Natural killer cell treated with Interleukin-12 subunit alpha and Interleukin-12 subunit beta and Interleukin-15 and Interleukin-18, amount 100 ng/mL, for 72 hours (primary cell): Measurements from ENCODE around the gene TGFB1I1. TPM values are rescaled to one million over a fixed set of nuclear protein-coding genes. Genes with fewer than 3 reads are reported as not detected.
"Not testable (repeated sequence)": the region's sequence is repeated elsewhere in the genome, so short reads cannot be mapped to it uniquely, and the experiment has no call there.

ENCODE experiments used
- ATAC-seq, 2 donors: fragments of 150-1000 bp; cut with Tn5 transposase in 1 of 2; sonication (Bioruptor Pico), chemical (Tn5 transposase) in 1 of 2; 2 replicates each; pipeline ENCODE4 v1.10.0; 2021
- DNase-seq: peaks from one replicate; pipeline ENCODE4 v3.0.0; 2022; ENCODE audit warnings: low spot score
- H3K27ac Mint-ChIP-seq, 2 donors: 1 replicate in 1 of 2; 2 replicates in 1 of 2; pipeline ENCODE4 v1.8.0; 2022; ENCODE audit warnings: mixed read lengths in 2 of 2, mild to moderate bottlenecking in 1 of 2, moderate library complexity in 1 of 2
- H3K27me3 Mint-ChIP-seq, 2 donors: 1 replicate in 1 of 2; 2 replicates in 1 of 2; pipeline ENCODE4 v1.8.0; 2022; ENCODE audit warnings: mixed read lengths in 2 of 2
- H3K36me3 Mint-ChIP-seq: one replicate; pipeline ENCODE4 v1.8.0; 2022; ENCODE audit warnings: mixed read lengths
- H3K4me1 Mint-ChIP-seq, 2 donors: 1 replicate in 1 of 2; 2 replicates in 1 of 2; pipeline ENCODE4 v1.8.0; 2022; ENCODE audit warnings: low read depth in 2 of 2, mixed read lengths in 2 of 2, mild to moderate bottlenecking in 1 of 2
- H3K4me3 Mint-ChIP-seq: one replicate; pipeline ENCODE4 v1.8.0; 2022; ENCODE audit warnings: mixed read lengths
- H3K9me3 Mint-ChIP-seq: 2 replicates; pipeline ENCODE4 v1.8.0; 2022; ENCODE audit warnings: mixed read lengths
- total RNA-seq, 2 donors: library from RNA; stranded (reverse); gene quantifications; one replicate each; pipeline ENCODE4 v1.2.3, GENCODE V29; 2022

TGFB1I1 gene
- total RNA-seq, 2 donors from 2014 or later: 0.55 to 0.75 TPM

- Mint-ChIP-seq H3K9me3 (no peaks in the 10 kb centered on the region), H3K4me1 (peaks cover 11 to 19% of the 10 kb centered on the region in 2 donors), H3K36me3 (no peaks in the 10 kb centered on the region), H3K27me3 (no peaks in the 10 kb centered on the region), H3K4me3 (no peak overlapping the region), H3K27ac (no peak overlapping the region)
- DNase-seq (no peak), ATAC-seq (no peak)
Measured at GRCh38 chr16:31479751-31480150, 7.8 kb downstream of the TGFB1I1 start.

GRCh38 chr16:31480851-31481536, 9.0 kb downstream of the TGFB1I1 start:
- no peak overlapping the region for H3K27ac Mint-ChIP-seq

GRCh38 chr16:31483081-31483480, 11.1 kb downstream of the TGFB1I1 start, which contains the start of gene SLC5A2:
SLC5A2 (plus strand) TSS chr16:31483123; CDS start chr16:31483137, 14 bp downstream.
- no peak within 1 kb of the TSS for H3K4me3 Mint-ChIP-seq
- peak within 1 kb of the TSS in 1 of 2 donors; percentile 3 for H3K27ac Mint-ChIP-seq
- H3K9me3 Mint-ChIP-seq: no peaks in the 10 kb centered on the region
- H3K4me1 Mint-ChIP-seq: peaks cover 0 to 5% of the 10 kb centered on the region in 2 donors
- DNase-seq (no peak), ATAC-seq (no peak)
- peaks cover 0 to 7% of the 10 kb centered on the region in 2 donors for H3K27me3 Mint-ChIP-seq
- H3K36me3 Mint-ChIP-seq: no peaks in the 10 kb centered on the region

More at GRCh38 chr16:31480851-31481536, 9.0 kb downstream of the TGFB1I1 start:
- Mint-ChIP-seq H3K36me3 (no peaks in the 10 kb centered on the region), H3K9me3 (no peaks in the 10 kb centered on the region), H3K27me3 (peaks cover 0 to 4% of the 10 kb centered on the region in 2 donors), H3K4me3 (no peak overlapping the region), H3K4me1 (peaks cover 10 to 19% of the 10 kb centered on the region in 2 donors)
- ATAC-seq (no peak), DNase-seq (no peak)

GRCh38 chr16:31484048-31484447, 12.1 kb downstream of the TGFB1I1 start:
- H3K27me3 Mint-ChIP-seq, DNase-seq, H3K4me3 Mint-ChIP-seq, ATAC-seq, H3K27ac Mint-ChIP-seq, H3K36me3 Mint-ChIP-seq, H3K9me3 Mint-ChIP-seq, H3K4me1 Mint-ChIP-seq: not testable (repeated sequence)

- DNase-seq (no peak), ATAC-seq (no peak)
Measured at GRCh38 chr16:31484491-31485171, 12.7 kb downstream of the TGFB1I1 start.

GRCh38 chr16:31485571-31485970, 13.6 kb downstream of the TGFB1I1 start:
- DNase-seq (no peak), ATAC-seq (no peak)
- no peak overlapping the region for H3K27ac Mint-ChIP-seq
- peaks cover 0 to 7% of the 10 kb centered on the region in 2 donors for H3K4me1 Mint-ChIP-seq
- no peaks in the 10 kb centered on the region for H3K9me3 Mint-ChIP-seq
- H3K27me3 Mint-ChIP-seq: peaks cover 0 to 7% of the 10 kb centered on the region in 2 donors
- no peak overlapping the region for H3K4me3 Mint-ChIP-seq
- no peaks in the 10 kb centered on the region for H3K36me3 Mint-ChIP-seq

More at GRCh38 chr16:31484491-31485171, 12.7 kb downstream of the TGFB1I1 start:
- no peak overlapping the region for H3K27ac Mint-ChIP-seq
- H3K4me1 Mint-ChIP-seq: peaks cover 0 to 6% of the 10 kb centered on the region in 2 donors
- H3K36me3 Mint-ChIP-seq: no peaks in the 10 kb centered on the region
- H3K27me3 Mint-ChIP-seq: peaks cover 0 to 7% of the 10 kb centered on the region in 2 donors
- H3K4me3 Mint-ChIP-seq: no peak overlapping the region
- no peaks in the 10 kb centered on the region for H3K9me3 Mint-ChIP-seq

- no peaks in the 10 kb centered on the region for H3K36me3 Mint-ChIP-seq
- no peaks in the 10 kb centered on the region for H3K9me3 Mint-ChIP-seq
- no peak overlapping the region for H3K27ac Mint-ChIP-seq
- H3K4me3 Mint-ChIP-seq: no peak overlapping the region
- peaks cover 0 to 8% of the 10 kb centered on the region in 2 donors for H3K4me1 Mint-ChIP-seq
- DNase-seq (no peak), ATAC-seq (no peak)
- peaks cover 0 to 7% of the 10 kb centered on the region in 2 donors for H3K27me3 Mint-ChIP-seq
Measured at GRCh38 chr16:31486045-31486444, 14.1 kb downstream of the TGFB1I1 start.

DNA sequence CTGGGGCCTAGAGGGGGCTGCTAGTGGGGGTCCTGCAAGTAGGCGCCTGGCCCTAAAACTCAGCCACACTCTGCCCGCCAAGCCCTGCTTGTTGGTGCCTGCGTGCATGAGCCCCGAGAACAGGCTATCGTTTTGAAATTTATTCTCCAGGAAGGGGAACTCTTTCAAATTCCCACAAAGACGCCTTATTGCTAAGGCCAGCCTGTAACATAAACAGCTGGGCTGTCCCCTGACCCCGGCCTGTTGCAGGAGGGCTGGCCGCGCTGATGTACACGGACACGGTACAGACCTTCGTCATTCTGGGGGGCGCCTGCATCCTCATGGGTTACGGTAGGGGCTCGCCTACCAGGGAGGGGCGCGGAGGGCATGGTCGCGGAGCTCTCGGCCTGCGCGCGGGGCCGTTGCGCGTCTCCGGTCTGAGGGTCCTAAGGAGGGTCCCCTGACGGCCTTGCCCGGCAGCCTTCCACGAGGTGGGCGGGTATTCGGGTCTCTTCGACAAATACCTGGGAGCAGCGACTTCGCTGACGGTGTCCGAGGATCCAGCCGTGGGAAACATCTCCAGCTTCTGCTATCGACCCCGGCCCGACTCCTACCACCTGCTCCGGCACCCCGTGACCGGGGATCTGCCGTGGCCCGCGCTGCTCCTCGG, 15.2 kb downstream of the TGFB1I1 start:
- peak overlapping the region; percentile 82 for H3K4me3 Mint-ChIP-seq
- peaks cover 0 to 9% of the 10 kb centered on the region in 2 donors for H3K4me1 Mint-ChIP-seq
- H3K27ac Mint-ChIP-seq: no peak overlapping the region
- DNase-seq: no peak
- peaks cover 0 to 7% of the 10 kb centered on the region in 2 donors for H3K27me3 Mint-ChIP-seq
- no peaks in the 10 kb centered on the region for H3K9me3 Mint-ChIP-seq
- peak in 1 of 2 donors; percentile 1 for ATAC-seq
- H3K36me3 Mint-ChIP-seq: no peaks in the 10 kb centered on the region

- peaks cover 0 to 7% of the 10 kb centered on the region in 2 donors for H3K27me3 Mint-ChIP-seq
- H3K9me3 Mint-ChIP-seq: no peaks in the 10 kb centered on the region
- ATAC-seq: peak; percentile 81 to 84
- no peak for DNase-seq
- H3K4me3 Mint-ChIP-seq: peak overlapping the region; percentile 82
- peaks cover 0 to 9% of the 10 kb centered on the region in 2 donors for H3K4me1 Mint-ChIP-seq
- no peaks in the 10 kb centered on the region for H3K36me3 Mint-ChIP-seq
- H3K27ac Mint-ChIP-seq: no peak overlapping the region
Measured at GRCh38 chr16:31487720-31488467, 15.9 kb downstream of the TGFB1I1 start.

- Mint-ChIP-seq H3K4me1 (peaks cover 0 to 9% of the 10 kb centered on the region in 2 donors), H3K27me3 (peaks cover 0 to 7% of the 10 kb centered on the region in 2 donors), H3K9me3 (no peaks in the 10 kb centered on the region), H3K36me3 (no peaks in the 10 kb centered on the region), H3K27ac (no peak overlapping the region), H3K4me3 (no peak overlapping the region)
- ATAC-seq (no peak), DNase-seq (no peak)
Measured at GRCh38 chr16:31488468-31489297, 16.7 kb downstream of the TGFB1I1 start.

DNA sequence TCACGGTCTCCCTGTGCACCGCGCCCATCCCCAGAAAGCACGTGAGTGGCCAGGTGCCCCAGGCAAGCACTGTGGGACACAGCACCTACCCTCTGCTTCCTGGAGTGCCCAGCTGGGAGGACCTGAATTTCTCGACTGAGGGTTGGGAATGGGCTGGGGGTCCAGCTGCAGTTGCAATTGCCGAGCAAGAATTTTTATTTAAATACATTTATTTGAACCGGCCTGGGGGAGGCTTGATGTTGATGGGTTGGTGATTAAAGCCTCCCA, 17.3 kb downstream of the TGFB1I1 start:
- H3K9me3 Mint-ChIP-seq: no peaks in the 10 kb centered on the region
- H3K4me1 Mint-ChIP-seq: peaks cover 0 to 9% of the 10 kb centered on the region in 2 donors
- peaks cover 0 to 7% of the 10 kb centered on the region in 2 donors for H3K27me3 Mint-ChIP-seq
- no peaks in the 10 kb centered on the region for H3K36me3 Mint-ChIP-seq
- DNase-seq (no peak), ATAC-seq (no peak)
- H3K27ac Mint-ChIP-seq: no peak overlapping the region
- H3K4me3 Mint-ChIP-seq: no peak overlapping the region

DNA sequence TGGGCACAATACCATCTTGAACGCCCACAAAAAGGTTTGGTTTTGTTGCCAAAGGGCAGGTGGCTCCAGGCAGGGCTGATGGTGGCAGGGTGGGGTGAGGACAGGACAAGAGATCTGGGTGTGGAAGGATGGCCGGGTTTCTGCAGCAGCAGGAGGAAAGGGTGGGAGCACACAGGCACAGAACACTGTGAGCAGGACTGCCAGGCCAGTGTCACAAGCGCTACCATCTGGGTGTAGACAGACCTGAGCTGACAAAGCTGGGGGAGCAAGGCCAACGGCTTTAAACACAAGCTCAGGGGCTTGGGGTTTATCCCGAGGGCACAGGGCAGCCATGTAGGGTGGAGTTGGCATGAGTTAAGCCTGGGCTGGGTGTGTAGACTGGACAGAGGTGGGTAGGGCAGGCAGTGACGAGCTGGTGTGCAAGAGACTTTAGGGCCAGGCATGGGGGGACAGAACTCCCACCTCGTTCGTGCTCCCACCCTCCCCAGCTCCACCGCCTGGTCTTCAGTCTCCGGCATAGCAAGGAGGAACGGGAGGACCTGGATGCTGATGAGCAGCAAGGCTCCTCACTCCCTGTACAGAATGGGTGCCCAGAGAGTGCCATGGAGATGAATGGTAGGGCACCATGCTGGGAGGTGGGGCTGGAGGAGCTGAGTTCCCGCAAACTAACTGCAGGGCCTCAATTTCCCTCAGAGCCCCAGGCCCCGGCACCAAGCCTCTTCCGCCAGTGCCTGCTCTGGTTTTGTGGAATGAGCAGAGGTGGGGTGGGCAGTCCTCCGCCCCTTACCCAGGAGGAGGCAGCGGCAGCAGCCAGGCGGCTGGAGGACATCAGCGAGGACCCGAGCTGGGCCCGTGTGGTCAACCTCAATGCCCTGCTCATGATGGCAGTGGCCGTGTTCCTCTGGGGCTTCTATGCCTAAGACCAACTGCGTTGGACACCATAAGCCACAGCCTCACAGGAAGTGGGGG, 17.9 kb downstream of the TGFB1I1 start:
- Mint-ChIP-seq H3K4me1 (peaks cover 0 to 9% of the 10 kb centered on the region in 2 donors), H3K27ac (no peak overlapping the region), H3K27me3 (peaks cover 0 to 7% of the 10 kb centered on the region in 2 donors), H3K4me3 (peak overlapping the region; percentile 42), H3K36me3 (no peaks in the 10 kb centered on the region), H3K9me3 (no peaks in the 10 kb centered on the region)
- ATAC-seq (no peak), DNase-seq (no peak)
